NCI-H2107 treated with DMSO at 0.1 percent for 48 hours (cell line): ENCODE measurements around the gene ABR.
A peak's percentile ranks its signal among the peaks of the same experiment; 100 is the strongest.
"Not testable (repeated sequence)": the region's sequence is repeated elsewhere in the genome, so short reads cannot be mapped to it uniquely, and the experiment has no call there.

Experiments
- DNase-seq: peaks from one replicate; lab custom pipeline; 2025; ENCODE audit not compliant: unreplicated experiment; lab: John Stamatoyannopoulos, UW

The ABR gene

DNA sequence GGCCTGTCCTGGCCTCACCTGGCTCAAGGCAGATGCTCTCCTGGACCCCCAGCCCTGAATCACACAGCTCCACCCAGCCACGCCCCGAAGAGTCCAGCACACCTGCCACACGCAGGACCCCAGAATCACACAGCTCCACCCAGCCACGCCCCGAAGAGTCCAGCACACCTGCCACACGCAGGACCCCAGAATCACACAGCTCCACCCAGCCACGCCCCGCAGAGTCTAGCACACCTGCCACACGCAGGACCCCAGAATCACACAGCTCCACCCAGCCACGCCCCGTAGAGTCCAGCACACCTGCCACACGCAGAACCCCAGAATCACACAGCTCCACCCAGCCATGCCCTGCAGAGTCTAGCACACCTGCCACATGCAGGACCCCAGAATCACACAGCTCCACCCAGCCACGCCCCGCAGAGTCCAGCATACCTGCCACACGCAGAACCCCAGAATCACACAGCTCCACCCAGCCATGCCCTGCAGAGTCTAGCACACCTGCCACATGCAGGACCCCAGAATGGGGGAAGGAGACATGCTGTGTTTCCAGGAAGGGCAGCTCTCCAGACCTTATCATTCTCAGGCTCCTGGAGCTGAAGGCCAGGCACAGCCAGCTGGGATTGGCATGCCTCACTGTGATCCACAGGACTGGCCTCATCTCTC, 105.7 kb downstream of the ABR start:
- not testable (repeated sequence) for DNase-seq

DNA sequence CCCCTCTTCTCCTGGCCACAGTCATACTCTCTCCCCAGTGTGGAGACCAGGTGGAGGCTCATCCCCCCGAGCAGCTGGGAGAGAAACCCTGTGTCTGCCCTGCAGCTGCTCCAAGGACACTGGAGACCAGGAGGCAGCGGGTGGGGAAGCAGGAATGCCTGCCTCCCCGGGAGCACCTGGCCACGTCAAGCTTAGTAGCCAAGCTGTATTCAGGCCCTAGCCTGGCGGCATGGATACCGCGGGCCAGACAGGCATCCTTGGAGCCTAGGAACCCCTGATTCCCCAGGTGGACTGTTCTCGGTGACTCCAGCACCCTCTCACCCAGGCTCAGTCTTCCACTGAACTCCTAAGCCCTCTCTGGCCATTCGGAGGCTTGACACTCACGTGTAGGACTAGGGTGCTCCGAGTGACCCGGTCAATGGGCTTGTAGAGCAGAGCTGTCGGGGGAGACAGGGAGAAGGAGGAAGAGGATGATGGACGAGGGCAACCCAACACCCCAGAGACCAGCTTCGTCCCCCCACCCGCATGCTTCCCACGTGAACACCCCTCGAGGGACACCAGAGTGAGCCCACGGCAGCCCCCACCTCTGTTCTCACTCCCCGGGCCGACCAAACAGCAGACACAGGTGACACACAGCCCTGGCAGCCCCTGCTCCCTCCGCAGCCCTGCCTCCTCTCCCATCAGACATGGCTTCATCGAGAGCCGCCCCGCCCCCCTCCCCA, 106.4 kb downstream of the ABR start:
- DNase-seq: peak; percentile 42

DNA sequence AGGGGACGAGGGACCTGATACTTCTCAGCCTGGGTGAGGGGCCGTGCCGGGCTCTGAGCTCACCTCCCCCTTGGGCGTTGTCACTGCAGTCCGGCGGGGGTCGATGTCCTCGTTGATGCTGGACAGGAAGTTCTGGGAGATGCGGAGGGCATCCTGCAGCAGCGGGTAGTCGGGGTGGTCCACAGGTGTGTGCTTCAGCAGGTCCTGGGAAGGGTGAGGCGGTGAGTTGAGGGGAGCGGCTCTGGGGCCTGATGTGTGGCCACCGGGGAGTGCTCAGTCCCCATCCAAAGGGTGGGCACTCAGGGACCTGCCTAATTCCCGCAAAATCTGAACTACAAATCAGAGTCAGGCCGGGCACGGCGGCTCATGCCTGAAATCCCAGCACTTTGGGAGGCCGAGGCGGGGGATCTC, 107.2 kb downstream of the ABR start:
- no peak for DNase-seq

DNA sequence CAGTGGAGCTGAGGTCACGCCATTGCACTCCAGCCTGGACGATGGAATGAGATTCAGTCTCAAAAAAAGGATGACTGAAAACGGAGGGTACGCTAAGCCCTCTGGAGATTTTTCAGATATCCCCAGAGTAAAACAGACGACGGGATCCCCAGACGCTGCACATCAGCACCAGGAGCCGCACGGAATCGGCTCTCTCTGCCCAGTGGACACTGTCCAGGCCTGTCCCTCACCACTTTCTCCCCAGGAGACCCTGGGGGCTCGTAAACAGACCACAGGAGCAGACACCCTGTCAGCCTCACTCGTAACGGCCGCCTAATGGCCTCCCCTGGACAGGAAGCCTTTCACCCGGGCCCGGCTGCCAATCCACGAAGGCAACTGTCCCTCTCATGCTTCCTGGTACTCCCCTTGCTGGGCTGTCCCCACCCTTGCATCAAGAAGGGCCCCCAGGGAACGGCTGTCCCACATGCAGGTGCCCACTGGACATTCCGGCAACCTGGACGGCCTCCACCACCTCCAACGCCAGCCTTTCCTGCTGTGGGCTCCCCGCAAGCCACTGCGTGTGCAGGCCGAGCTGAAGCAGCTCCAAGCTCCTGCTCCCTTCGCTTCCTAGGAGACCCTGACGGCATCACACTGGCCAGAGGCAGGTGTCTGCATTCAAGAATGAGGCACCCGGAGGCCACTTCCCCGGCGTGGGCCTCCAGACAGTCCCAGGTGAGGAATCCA, 108.5 kb downstream of the ABR start:
- DNase-seq: no peak

DNA sequence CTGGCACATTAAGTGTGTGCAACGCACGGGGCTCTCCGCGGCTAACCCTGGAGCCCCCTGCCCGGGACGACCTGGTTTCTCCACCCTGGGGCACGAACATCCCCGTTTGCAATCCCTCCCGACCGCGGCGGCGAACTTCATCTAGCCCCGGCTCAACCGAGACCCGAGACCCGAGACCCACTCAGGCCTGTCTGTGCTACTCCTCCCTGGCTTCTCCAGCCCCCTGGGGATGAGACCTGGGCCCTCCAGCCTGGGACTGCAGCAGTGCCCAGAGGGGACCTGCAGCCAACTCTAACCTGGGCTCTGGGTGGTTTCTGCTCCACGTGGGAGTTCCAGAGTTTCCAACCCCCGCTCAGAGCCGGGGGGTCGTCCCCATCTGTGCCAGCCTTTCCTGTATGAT, 109.4 kb downstream of the ABR start:
- no peak for DNase-seq

DNA sequence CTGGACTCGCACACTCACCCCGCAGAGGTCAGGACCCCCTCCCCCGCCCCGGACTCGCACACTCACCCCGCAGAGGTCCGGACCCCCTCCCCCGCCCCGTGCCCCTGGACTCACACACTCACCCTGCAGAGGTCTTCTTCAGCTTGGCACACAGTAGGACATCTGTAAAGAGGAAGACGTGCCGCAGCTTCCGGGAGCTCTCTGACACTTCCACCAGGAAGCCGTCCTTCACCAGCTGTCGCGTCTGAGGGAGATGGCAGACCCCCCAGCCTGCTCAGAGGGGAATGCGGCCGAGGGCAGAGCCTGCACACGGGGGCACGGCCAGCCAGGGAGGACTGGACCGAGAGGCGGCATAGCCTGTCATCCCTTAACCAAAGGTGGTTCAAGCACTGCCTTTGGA, 109.9 kb downstream of the ABR start:
- no peak for DNase-seq

DNA sequence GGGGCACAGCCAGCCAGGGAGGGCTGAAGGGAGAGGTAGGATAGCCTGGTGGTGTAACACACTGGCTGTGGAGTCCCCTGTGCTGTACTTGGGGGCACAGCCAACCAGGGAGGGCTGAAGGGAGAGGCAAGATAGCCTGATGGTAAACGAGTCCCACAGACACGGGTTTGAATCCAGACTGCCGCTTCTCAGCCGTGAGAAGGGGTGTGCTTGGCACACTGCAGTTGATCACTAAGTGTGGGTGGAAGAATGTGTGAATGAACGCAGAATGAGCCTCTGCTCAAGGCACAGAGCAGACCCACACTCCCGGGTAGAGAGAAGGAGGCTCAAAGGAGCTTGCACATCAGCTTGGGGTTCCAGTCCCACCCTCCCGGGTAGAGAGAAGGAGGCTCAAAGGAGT, 111.4 kb downstream of the ABR start:
- DNase-seq: no peak

DNA sequence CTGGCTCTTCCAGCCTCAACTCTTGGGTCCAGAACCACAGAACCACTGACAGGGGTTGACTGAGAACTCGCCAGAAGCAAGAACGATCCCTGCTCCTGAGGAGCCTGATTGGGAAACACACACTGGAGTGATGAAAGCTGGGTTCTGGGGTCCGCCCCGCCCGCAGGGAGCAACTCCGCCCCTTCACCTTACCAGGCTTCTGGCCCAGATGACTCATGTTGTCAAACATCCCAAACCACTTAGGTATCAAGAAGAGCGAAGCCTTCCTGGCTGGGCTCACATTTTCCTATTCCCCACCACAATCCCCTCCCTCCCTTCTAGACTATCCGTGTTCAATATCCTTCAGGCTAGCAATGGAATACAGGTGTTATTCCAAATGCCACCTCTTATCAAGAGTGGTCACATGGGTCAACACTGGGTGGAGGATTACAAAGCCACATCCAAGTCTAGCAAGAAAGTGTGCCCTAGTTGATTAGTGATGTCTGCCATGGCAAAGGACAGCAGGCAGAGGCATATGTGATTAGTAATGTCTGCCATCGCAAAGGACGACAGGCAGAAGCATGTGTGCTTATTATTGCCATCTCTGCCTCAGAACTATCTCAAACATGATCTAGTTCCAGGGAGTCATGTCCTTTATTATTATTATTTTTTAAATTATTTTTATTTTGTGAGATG, 112.4 kb downstream of the ABR start:
- DNase-seq: no peak

DNA sequence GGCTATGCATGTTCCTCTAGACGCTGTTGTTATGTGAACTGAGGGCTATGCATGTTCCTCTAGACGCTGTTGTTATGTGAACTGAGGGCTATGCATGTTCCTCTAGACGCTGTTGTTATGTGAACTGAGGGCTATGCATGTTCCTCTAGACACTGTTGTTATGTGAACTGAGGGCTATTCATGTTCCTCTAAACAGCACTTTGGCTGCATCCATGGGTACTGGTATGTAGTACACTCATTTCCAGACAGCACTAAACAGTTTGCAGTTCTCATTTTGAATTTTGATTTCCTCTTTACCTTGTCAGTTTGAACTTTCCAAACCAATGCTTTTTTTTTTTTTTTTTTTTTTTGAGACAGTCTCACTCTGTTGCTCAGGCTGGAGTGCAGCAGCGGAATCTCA, 114.4 kb downstream of the ABR start:
- not testable (repeated sequence) for DNase-seq

DNA sequence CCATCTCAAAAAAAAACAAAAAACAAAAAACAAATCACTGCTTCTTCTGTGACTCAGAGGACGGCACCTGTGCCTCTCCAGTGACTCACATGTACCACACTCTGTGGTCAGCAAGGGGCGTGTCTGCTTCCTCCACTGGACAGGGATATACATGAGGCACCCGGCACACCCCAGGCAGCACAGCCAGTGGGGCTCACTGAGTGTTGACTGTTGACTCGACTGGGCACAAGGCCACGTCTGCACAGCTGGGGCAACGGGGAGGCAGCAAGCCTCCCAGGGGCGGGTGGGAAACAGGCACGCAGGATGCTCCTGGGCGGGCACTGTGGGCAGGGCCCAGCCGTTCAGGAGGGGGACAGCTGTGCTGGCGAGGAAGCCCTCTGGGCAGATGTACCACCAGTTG, 118.8 kb downstream of the ABR start:
- no peak for DNase-seq

DNA sequence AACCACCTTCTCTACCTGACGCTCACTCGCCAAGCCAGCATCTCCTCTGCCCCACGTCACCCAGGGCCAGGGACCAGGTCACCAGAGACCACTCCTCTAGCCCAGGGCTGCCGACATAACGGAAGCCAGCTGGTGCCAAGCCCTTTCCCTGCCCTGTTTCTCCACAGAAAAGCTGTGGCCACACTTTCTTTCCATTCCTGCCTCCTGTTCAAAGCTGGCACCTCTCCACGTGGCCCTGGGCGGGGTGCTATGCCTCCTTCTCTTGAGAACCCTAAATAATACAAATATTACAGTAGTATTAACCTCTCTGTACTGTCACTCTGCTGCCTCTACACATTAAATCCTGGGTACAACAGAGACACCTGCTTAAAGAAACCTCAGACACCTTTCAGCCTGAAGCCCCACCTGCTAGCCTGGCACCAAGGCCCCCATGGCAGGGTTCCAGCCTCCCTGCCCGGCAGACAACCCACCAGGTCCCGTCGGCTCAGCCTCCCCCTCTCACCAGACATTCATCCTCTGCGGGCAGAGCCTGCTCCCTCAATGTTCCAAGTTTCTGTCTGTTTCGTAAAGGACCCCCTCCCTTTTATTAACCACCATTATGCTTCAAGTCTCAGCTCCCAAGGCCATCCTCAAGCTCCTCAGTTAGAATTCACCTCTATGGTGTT, 120.5 kb downstream of the ABR start:
- DNase-seq: no peak

DNA sequence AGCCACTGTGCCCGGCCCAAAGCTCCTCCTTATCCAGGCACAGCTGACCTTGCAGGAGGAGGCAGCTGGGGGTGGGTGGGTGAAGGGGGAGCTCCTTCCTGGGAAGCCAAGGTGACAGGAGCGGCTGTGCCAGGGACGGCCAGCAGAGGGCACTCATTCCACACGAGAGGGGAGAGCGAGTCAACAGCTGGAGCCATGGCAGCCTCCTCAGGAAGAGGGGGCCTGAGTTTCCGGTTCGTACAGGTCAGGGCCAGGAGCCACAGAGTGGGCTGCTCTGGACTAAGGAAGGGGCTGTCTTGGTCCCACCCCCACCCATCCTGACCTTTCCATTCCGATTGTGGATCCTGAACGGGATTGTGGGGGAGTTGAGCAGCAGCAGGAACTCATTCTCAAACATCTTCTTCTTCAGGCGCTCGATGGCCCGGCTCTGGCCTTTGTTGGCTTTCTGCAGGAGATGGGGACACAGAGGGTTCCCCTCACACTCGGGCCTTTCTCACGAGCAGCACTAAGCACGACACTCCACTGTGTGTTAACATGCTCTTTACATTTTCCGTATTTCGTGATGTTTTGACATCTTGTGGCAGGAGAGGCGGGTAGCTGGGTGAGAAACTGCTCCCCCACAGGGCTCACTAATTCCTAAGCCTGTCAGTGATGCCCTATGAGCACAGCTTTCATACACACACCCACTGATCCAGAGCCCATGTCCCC, 121.2 kb downstream of the ABR start:
- no peak for DNase-seq

DNA sequence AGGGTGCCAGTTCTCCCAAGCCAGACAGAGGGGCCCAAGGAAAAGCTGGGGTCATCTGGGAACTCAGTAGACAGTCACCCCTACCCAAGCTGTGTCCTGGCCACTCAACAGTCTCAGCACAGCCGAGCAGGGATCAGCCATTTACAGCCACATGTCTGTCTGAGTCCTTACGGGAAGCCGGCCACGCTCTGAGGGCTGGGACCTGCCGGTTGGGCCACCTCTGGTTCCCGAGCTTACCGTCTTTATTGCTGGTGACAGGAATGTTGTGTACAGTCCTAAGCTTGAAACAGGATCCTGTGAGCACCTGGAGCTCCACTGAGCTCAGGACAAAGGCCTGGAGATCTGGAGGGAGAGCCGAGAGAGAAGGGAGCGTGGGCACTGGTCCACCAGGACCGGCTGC, 123.0 kb downstream of the ABR start:
- peak; percentile 71 for DNase-seq

DNA sequence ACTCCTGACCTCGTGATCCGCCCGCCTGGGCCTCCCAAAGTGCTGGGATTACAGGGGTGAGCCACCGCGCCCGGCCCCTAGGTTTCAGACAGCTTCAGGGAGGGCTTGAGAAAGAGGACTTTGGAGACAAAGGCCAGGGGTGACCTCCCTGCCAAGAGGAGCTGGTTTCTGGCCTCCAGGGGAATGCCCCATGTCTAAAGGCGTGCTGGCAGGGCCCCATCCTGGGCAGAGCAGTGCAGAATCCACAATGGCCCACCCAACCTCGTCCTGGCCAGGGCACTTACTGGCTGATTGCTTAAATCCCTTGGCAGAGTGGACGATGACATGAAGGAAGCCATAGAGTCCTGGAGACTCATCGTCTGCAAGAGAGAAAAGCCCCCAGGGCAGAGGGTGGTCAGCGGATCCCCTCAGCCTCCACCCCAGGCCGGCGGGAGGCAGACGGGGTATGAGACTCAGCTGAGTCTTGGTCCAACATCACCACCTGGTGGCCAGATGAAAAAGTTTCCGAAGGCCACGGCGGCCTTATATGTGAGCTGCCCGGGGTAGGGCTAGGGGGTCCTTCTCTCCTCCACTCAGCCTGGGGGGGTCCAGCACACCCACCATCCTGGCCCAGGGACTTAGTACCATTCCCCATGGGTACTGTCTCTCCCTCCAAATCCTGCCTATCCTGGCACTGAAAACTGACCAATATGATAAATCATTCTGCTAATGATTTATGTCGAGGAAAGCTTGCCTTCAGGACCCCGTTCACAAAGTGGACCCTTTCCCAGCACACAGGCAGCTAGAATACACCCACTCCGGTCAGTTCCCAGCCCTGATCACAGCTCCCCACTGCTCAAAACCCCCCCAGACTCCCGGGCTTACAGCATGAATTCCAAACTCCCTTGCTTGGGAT, 123.8 kb downstream of the ABR start:
- DNase-seq: no peak

DNA sequence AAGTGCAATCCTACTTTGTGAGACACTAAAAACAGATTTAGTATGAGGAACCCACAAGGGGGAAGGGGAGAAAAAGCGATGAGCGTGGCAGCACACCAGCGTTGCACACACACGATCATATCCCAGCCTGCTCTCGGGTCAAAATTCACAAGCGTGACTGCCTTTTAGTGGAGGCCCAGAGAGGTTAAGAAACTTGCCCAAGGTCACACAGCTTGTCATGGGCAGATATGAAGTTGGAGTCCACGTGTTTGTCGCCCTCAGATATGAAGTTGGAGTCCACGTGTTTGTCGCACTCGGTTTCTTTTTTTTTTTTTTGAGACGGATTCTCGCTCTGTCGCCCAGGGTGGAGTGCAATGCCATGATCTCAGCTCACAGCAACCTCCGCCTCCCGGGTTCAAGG, 124.5 kb downstream of the ABR start:
- DNase-seq: no peak

DNA sequence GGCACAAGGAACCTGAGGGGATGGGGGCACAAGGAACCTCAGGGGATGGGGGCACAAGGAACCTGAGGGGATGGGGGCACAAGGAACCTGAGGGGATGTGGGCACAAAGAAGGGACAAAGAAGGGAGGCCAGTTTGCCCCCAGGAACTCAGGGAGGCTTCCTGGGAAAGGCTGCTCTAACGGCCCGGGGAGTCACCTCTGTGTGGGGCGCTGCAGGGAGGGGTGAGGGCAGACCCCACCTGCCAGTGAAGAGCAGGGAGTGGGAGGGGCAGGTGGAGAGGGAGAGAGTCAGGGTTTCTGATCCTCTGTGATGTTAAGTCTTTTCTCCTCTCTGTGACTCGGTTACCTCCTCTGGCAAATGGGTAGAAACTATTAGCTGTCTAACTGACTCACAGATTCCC, 125.1 kb downstream of the ABR start:
- DNase-seq: no peak

DNA sequence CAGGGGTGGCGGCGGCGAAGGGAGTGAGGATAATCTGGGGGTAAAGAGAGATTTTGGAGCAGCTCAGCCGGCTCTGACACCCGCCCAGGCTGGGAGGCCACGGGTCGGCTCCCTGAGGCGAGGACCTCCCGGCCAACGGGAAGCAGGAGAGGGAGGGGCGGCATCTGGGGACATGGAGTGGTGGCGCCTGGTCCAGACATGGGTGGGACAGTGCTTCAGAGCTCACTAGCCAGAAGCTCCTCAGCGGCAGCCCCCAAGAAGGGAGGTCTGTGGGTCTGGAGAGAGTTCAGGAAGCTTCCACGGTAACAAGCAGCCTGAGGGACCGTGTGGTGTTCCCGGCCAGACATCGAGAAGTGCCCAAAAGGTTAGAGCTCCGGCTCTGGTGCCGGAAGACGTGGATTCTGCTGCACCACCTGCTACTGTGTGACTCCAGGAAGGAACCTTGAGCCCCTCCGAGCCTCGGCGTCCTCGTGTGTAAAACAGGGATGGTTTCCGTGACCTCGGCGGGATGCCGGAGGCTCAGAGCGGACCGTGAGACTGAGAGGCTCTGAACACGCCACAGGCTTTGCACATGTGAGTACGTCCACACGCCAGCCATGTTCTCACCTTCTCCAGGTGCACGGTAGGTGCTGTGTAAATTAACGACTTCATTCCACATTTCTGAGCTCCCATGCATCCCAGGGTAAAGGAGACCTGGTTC, 126.0 kb downstream of the ABR start:
- DNase-seq: no peak

DNA sequence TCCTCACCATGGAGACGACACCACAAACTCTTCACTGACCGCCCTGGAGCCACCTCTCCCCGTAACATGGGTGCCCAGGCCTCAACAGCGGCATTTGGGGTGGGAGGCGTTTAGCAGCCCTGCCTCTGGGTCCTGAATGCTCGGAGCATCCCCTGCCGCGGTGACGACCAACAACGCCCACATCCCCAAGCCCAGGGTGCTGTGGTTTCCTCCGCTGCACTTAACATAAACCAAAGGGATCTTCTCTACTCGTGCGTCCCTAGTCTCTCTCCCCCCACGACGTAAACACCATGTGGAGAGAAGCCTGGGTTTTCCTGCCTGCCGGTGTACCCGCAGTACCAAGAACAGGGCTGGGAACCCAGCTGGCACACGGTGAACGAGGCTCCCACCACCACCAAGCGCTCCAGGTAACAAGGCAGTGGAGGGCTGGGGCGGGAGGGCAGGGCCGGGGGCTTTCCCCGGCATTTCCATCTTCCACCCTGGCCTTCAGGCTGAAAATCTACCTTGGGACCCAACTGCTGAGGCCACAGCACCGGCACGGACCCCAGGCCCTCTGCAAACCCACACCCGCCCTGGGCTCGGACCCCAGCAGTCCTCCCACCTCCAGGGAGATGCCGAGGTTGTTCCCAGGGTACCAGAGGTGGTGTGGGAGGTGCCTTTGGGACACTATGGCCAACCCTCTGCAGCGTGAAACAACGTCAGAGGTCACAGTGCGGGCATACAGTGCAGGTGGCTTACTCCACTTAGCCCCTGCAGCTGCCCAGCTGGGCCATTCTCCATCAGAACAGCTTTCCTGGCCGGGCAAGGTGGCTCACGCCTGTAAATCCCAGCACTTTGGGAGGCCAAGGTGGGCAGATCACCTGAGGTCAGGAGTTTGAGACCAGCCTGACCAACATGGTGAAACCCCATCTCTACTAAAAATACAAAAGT, 128.5 kb downstream of the ABR start:
- no peak for DNase-seq
